Neutrophil (primary cell): ENCODE measurements around the gene C1QTNF7.

Experiments used
- H3K27ac ChIP-seq: fragments of 200-600 bp; sonication (generic); 2 replicates; pipeline ENCODE4 v1.5.1; 2016; ENCODE audit warnings: mild to moderate bottlenecking, moderate library complexity
- H3K27me3 ChIP-seq: fragments of 200-600 bp; sonication (generic); 2 replicates; pipeline ENCODE4 v1.6.0; 2016; ENCODE audit warnings: mild to moderate bottlenecking
- H3K36me3 ChIP-seq: fragments of 200-600 bp; sonication (generic); 2 replicates; pipeline ENCODE4 v1.5.1; 2017
- H3K4me1 ChIP-seq, 2 experiments: fragments of 200-600 bp in 1 of 2; sonication (generic) in 1 of 2; 1 replicate in 1 of 2; 2 replicates in 1 of 2; pipeline versions ENCODE4 v1.5.1 to v1.6.1; 2013 to 2016; ENCODE audit warnings: low read depth in 1 of 2, low read length in 1 of 2, mild to moderate bottlenecking in 1 of 2, moderate library complexity in 1 of 2; ENCODE audit not compliant: control insufficient read depth in 1 of 2, insufficient read depth in 1 of 2
- H3K4me3 ChIP-seq, 2 experiments: fragments of 200-600 bp in 1 of 2; sonication (generic) in 1 of 2; 1 replicate in 1 of 2; 2 replicates in 1 of 2; pipeline ENCODE4 v1.5.1; 2013 to 2016; ENCODE audit warnings: low read depth in 1 of 2, low read length in 1 of 2, mild to moderate bottlenecking in 1 of 2, moderate library complexity in 1 of 2
- H3K9me3 ChIP-seq: fragments of 200-600 bp; sonication (generic); 2 replicates; pipeline ENCODE4 v1.5.1; 2016
- CTCF ChIP-seq: fragments of 200-600 bp; sonication (generic); IDR thresholded peaks from 2 replicates; pipeline ENCODE4 v1.5.1; 2016; ENCODE audit warnings: antibody characterized with exemption

C1QTNF7 gene

GRCh38 chr4:15470128-15470475 is 42.3 kb downstream of the C1QTNF7 start:
- no peak for TF ChIP-seq CTCF
- Histone ChIP-seq H3K4me1 (no peaks in the 10 kb centered on the region), H3K4me3 (no peak overlapping the region), H3K9me3 (no peaks in the 10 kb centered on the region), H3K27me3 (peaks cover 36% of the 10 kb centered on the region), H3K36me3 (no peaks in the 10 kb centered on the region), H3K27ac (no peak overlapping the region)

GRCh38 chr4:15476396-15476795 is 48.6 kb downstream of the C1QTNF7 start:
- Histone ChIP-seq H3K27me3 (peaks cover 5% of the 10 kb centered on the region), H3K36me3 (no peaks in the 10 kb centered on the region), H3K4me3 (no peak overlapping the region), H3K27ac (no peak overlapping the region), H3K4me1 (no peaks in the 10 kb centered on the region), H3K9me3 (no peaks in the 10 kb centered on the region)
- no peak for TF ChIP-seq CTCF

- Histone ChIP-seq H3K27ac (no peak overlapping the region), H3K4me3 (no peak overlapping the region)
- TF ChIP-seq CTCF = no peak
Measured at GRCh38 chr4:15478724-15479088, 50.9 kb downstream of the C1QTNF7 start.

GRCh38 chr4:15479089-15479912 is 51.5 kb downstream of the C1QTNF7 start:
- no peaks in the 10 kb centered on the region for H3K27me3 ChIP-seq
- no peaks in the 10 kb centered on the region for H3K36me3 ChIP-seq
- H3K4me1 ChIP-seq = no peaks in the 10 kb centered on the region
- no peaks in the 10 kb centered on the region for H3K9me3 ChIP-seq
- no peak overlapping the region for H3K4me3 ChIP-seq
- no peak for TF ChIP-seq CTCF
- H3K27ac ChIP-seq = no peak overlapping the region

More at GRCh38 chr4:15478724-15479088, 50.9 kb downstream of the C1QTNF7 start:
- Histone ChIP-seq H3K36me3 (no peaks in the 10 kb centered on the region), H3K27me3 (no peaks in the 10 kb centered on the region), H3K4me1 (no peaks in the 10 kb centered on the region), H3K9me3 (no peaks in the 10 kb centered on the region)

GRCh38 chr4:15479913-15480185 is 52.0 kb downstream of the C1QTNF7 start:
- Histone ChIP-seq H3K4me3 (no peak overlapping the region), H3K36me3 (no peaks in the 10 kb centered on the region), H3K4me1 (no peaks in the 10 kb centered on the region), H3K27me3 (no peaks in the 10 kb centered on the region), H3K9me3 (no peaks in the 10 kb centered on the region), H3K27ac (no peak overlapping the region)
- TF ChIP-seq CTCF = no peak
